Epithelial cell of proximal tubule (primary cell): Measurements from ENCODE around the gene HOXB9. TPM values are rescaled to one million over a fixed set of nuclear protein-coding genes. Genes with fewer than 3 reads are reported as not detected.

Source experiments
- DNase-seq: peaks from one replicate; pipeline ENCODE4 v3.0.0-alpha.2; 2011; ENCODE audit warnings: low read depth
- H3K4me3 ChIP-seq: 2 replicates; pipeline ENCODE4 v1.5.1; 2011; ENCODE audit warnings: low read depth, mild to moderate bottlenecking, low read length
- CTCF ChIP-seq: conservative IDR thresholded peaks from 2 replicates; pipeline ENCODE4 v1.5.1; 2012; ENCODE audit warnings: low read depth, mild to moderate bottlenecking, low read length
- total RNA-seq: library from RNA; depleted of rRNA; stranded (reverse); fragments of >200 nt; gene quantifications from 2 replicates; pipeline ENCODE4 v1.2.3, GENCODE V29; 2015

The HOXB9 gene
- total RNA-seq, 1 donor from 2014 or later: 74.5 TPM

DNA sequence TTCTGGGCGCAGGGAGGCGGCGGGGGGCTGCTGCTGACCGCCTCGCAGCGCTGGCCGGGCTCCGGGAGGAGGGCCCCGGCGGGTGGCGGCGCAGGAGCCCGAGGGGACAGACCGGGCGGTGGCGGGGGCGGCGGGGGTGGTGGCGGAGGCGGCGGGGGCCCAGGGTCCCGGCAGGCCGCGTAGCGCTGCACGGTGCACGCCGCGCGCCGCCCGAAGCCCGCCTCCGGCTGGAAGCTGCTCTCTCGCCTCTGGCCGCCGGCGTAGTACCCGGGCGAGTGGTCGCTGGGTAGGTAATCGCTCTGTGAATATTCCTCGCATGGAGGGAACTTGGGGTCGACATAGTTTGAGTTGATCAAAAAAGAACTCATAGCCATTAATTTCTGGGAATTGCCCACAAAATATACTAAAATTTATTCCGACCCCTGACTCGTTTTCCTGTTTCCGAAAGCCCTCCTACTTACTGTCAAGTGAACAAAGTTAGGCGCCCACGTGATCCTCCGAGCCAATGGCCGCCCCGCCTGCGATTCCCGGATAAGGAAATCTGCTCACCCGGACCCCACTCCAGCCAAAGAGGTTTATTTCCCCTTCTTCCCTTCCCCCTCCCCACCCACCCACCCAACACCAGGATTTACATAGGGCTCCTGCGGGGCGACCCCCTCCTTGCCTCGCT is 48.1 kb downstream of the HOXB9 start, which contains the start of gene HOXB4:
Gene HOXB4 (minus strand): TSS at position 405 of the 670 bp plus-strand sequence. CDS start 31 bp downstream, at position 374.
- TF ChIP-seq CTCF: no peak
- no peak for DNase-seq
- H3K4me3 ChIP-seq: peak within 1 kb of the TSS; percentile 74

DNA sequence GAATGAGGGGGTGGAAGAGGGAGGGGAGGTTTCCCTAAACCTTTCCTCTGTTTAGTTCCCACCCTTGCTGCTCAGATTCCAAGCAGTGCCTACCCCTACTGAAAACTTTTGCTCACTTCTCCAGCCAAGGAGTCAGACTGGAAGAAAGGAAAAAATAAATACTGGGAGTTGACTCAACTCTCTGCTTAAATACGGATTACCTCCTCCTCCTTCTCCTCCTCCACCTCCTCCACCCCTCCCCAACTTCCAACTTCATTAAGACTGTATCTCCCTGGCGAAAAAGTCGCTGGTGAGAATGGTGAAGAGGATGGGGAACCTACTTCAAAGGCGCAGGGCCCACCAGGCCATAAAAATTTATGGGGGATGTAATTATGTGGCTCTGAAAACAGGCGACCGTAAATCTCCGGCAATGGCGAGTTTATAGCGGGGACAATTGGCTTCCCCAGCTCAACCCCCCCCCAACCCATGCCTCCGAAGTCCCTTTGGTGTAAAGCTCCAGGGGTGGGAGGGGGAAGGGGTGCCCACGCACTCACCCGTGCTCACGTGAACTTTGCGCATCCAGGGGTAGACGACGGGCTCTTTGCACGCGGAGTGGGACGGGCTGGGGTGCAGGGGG is 48.7 kb downstream of the HOXB9 start:
- no peak for TF ChIP-seq CTCF
- DNase-seq: no peak
- H3K4me3 ChIP-seq: peak overlapping the region; percentile 74

GRCh38 chr17:48576479-48577309 is 49.5 kb downstream of the HOXB9 start:
- TF ChIP-seq CTCF: no peak
- no peak for DNase-seq
- H3K4me3 ChIP-seq: peak overlapping the region; percentile 74

- peak overlapping the region; percentile 23 for H3K4me3 ChIP-seq
- no peak for TF ChIP-seq CTCF
- DNase-seq: no peak
Measured at GRCh38 chr17:48575673-48576478, 50.3 kb downstream of the HOXB9 start.

- DNase-seq: no peak
- TF ChIP-seq CTCF: no peak
- peak overlapping the region; percentile 23 for H3K4me3 ChIP-seq
Measured at GRCh38 chr17:48575066-48575582, 51.0 kb downstream of the HOXB9 start.

DNA sequence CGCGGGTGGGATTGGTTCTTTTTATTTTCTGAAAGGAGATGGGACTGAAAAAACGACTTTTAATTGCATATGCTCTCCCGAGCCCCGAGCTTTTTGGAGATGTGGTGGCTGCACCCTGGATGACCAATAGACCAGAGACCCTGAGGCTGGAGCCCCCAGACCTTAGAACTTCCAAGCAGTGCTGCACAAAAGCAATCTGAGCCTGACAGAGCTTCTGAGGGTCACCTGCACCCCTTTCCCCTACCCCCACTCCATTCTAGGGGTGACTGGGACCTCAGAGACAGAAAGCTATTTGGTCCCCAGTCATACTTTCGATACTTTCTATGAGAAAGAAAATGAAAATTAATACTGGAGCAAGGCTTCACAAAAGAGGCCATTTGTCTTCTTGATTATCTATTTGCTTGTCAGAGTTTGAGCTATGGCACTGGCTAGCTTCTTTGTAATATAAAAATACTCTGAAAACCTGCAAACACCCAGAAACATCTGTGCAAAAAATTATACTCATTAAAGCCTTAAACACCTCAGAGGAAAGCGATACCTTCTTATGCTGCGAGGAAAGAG is 51.6 kb downstream of the HOXB9 start:
- no peak for TF ChIP-seq CTCF
- no peak for DNase-seq
- H3K4me3 ChIP-seq: peak overlapping the region; percentile 23
